ENCODE measurements around the gene SF3B2. TPM values are rescaled to one million over a fixed set of nuclear protein-coding genes. Genes with fewer than 3 reads are reported as not detected.

SF3B2 gene
- total and polyA plus RNA-seq, 2 donors (not counting 3 experiments of a cell fraction or from before 2014, with no cell fraction given), result 99.4 to 196 TPM

GRCh38 chr11:66112041-66112491 lies 59.9 kb downstream of the SF3B2 start:
- Histone ChIP-seq H3K9ac (replicated peaks; ENCODE audit: extremely low read depth, insufficient read depth, low read length) (peak overlapping the region; percentile 32), H3K27ac (ENCODE audit: insufficient read depth, low read depth, low read length) (peak overlapping the region; percentile 54), H4K20me1 (replicated peaks; ENCODE audit: control insufficient read depth, extremely low read depth, insufficient read depth, low read length) (no peaks in the 10 kb centered on the region), H3K4me2 (ENCODE audit: insufficient read depth, low read length) (peak overlapping the region; percentile 61), H3K36me3 (ENCODE audit: control insufficient read depth in 2 of 2, extremely low read depth in 1 of 2, insufficient read depth in 2 of 2, low read length in 2 of 2) (no peaks in the 10 kb centered on the region), H3K4me3 (replicated peaks in 1 of 3; ENCODE audit: insufficient read depth in 1 of 3, low read depth in 1 of 3, low read length in 3 of 3) (no peak overlapping the region), H3K9me3 (replicated peaks; ENCODE audit: control insufficient read depth, insufficient read depth, low read length) (no peaks in the 10 kb centered on the region), H3K4me1 (ENCODE audit: control insufficient read depth, extremely low read depth, insufficient read depth, low read length) (peaks cover 47% of the 10 kb centered on the region), H3K27me3 (ENCODE audit: control insufficient read depth in 2 of 2, insufficient read depth in 2 of 2, low read length in 2 of 2) (no peaks in the 10 kb centered on the region), H3K79me2 (ENCODE audit: control insufficient read depth, insufficient read depth, low read length) (peaks cover 9% of the 10 kb centered on the region), H3K9me1 (replicated peaks; ENCODE audit: control insufficient read depth, extremely low read depth, insufficient read depth, low read length) (no peaks in the 10 kb centered on the region), H2AFZ (ENCODE audit: low read depth, low read length) (no peak overlapping the region)
- POLR2A ChIA-PET, result no interaction called here
- intact Hi-C loops (cut with micrococcal nuclease) (loop anchor here (5.0 kb wide), 1 partner anchor 40 kb away; the partner anchor contains the start of gene PACS1), dilution Hi-C loops (cut with MboI; ENCODE audit: extremely low pct_ligation_motif_present, low sequenced_read_pairs) (no loop called here)
- BruUV-seq (replicated peaks), result no TSS peak
- CTCF ChIA-PET, result no interaction called here
- TF ChIP-seq, protein P1, sequence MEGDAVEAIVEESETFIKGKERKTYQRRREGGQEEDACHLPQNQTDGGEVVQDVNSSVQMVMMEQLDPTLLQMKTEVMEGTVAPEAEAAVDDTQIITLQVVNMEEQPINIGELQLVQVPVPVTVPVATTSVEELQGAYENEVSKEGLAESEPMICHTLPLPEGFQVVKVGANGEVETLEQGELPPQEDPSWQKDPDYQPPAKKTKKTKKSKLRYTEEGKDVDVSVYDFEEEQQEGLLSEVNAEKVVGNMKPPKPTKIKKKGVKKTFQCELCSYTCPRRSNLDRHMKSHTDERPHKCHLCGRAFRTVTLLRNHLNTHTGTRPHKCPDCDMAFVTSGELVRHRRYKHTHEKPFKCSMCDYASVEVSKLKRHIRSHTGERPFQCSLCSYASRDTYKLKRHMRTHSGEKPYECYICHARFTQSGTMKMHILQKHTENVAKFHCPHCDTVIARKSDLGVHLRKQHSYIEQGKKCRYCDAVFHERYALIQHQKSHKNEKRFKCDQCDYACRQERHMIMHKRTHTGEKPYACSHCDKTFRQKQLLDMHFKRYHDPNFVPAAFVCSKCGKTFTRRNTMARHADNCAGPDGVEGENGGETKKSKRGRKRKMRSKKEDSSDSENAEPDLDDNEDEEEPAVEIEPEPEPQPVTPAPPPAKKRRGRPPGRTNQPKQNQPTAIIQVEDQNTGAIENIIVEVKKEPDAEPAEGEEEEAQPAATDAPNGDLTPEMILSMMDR (IDR thresholded peaks at IDR 0.05; ENCODE audit: extremely low read depth in 1 of 2, insufficient read depth in 1 of 2, low read depth in 1 of 2, low read length in 2 of 2), result no peak
- no peak for TF ChIP-seq FOS (IDR thresholded peaks at IDR 0.05; ENCODE audit: borderline replicate concordance, insufficient read depth, low read length)
- TF ChIP-seq, protein P2, sequence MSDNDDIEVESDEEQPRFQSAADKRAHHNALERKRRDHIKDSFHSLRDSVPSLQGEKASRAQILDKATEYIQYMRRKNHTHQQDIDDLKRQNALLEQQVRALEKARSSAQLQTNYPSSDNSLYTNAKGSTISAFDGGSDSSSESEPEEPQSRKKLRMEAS (IDR thresholded peaks at IDR 0.05; ENCODE audit: insufficient read depth, insufficient read length), result no peak
- TF ChIP-seq EZH2 (IDR thresholded peaks at IDR 0.05; ENCODE audit: borderline replicate concordance, low read depth, low read length, severe bottlenecking), result no peak
- TF ChIP-seq GATA2 (IDR thresholded peaks at IDR 0.05; ENCODE audit: insufficient read depth, insufficient read length, low read depth, low read length), result no peak
- no peak for TF ChIP-seq POLR2AphosphoS5 (IDR thresholded peaks at IDR 0.05; ENCODE audit: insufficient read depth, low read depth, low read length)
- TF ChIP-seq JUN (IDR thresholded peaks at IDR 0.05; ENCODE audit: borderline replicate concordance, insufficient read depth, insufficient read length, low read depth), result no peak
- TF ChIP-seq POLR2A (IDR thresholded peaks at IDR 0.05; ENCODE audit: low read depth, low read length), result no peak
- TF ChIP-seq MYC (IDR thresholded peaks at IDR 0.05; ENCODE audit: low read depth, low read length), result no peak
- FAIRE-seq, result no peak
- no peak for DNase-seq (ENCODE audit: low read depth, low spot score)

Measured in endothelial cell of umbilical vein (primary cell).